HG02840 (cell line): ENCODE results near the gene PODXL.

Experiments used
- ATAC-seq: cut with Tn5 transposase; IDR thresholded peaks from one replicate; pipeline ENCODE4 v1.9.1; 2021; ENCODE audit warnings: mild to moderate bottlenecking, moderate library complexity, moderate number of reproducible peaks; ENCODE audit not compliant: unreplicated experiment, low FRiP score

PODXL gene

GRCh38 chr7:131568510-131568909, 12.1 kb upstream of the PODXL start:
- no peak for ATAC-seq

GRCh38 chr7:131564640-131565039, 8.2 kb upstream of the PODXL start:
- ATAC-seq, result no peak

GRCh38 chr7:131563918-131564317, 7.5 kb upstream of the PODXL start:
- ATAC-seq, result no peak

GRCh38 chr7:131562941-131563340, 6.5 kb upstream of the PODXL start:
- ATAC-seq, result no peak

- ATAC-seq, result no peak
Measured at GRCh38 chr7:131560061-131560460, 3.6 kb upstream of the PODXL start.

- no peak for ATAC-seq
Measured at GRCh38 chr7:131557652-131558385, 1.4 kb upstream of the PODXL start.

- peak; percentile 5 for ATAC-seq
Measured at GRCh38 chr7:131556909-131557651, 652 bp upstream of the PODXL start.

GRCh38 chr7:131555552-131556052, 826 bp downstream of the PODXL start:
- no peak for ATAC-seq

- no peak for ATAC-seq
Measured at GRCh38 chr7:131554880-131555516, 1.4 kb downstream of the PODXL start.

- no peak for ATAC-seq
Measured at GRCh38 chr7:131553931-131554330, 2.5 kb downstream of the PODXL start.

GRCh38 chr7:131552053-131552452, 4.4 kb downstream of the PODXL start:
- no peak for ATAC-seq

GRCh38 chr7:131550846-131551245, 5.6 kb downstream of the PODXL start:
- ATAC-seq, result no peak

GRCh38 chr7:131548371-131548770, 8.1 kb downstream of the PODXL start:
- no peak for ATAC-seq

GRCh38 chr7:131547589-131547988, 8.8 kb downstream of the PODXL start:
- no peak for ATAC-seq

- no peak for ATAC-seq
Measured at GRCh38 chr7:131546583-131547141, 9.8 kb downstream of the PODXL start.

- ATAC-seq, result no peak
Measured at GRCh38 chr7:131546126-131546525, 10.3 kb downstream of the PODXL start.

GRCh38 chr7:131544449-131545301, 11.8 kb downstream of the PODXL start:
- ATAC-seq, result no peak

GRCh38 chr7:131544021-131544420, 12.4 kb downstream of the PODXL start:
- no peak for ATAC-seq

- no peak for ATAC-seq
Measured at GRCh38 chr7:131543298-131543697, 13.1 kb downstream of the PODXL start.
